HG02678 (cell line): ENCODE results near the gene UGT8.
"Not testable (repeated sequence)": the region's sequence is repeated elsewhere in the genome, so short reads cannot be mapped to it uniquely, and the experiment has no call there.

Experiments used
- ATAC-seq: cut with Tn5 transposase; IDR thresholded peaks from one replicate; pipeline ENCODE4 v1.9.1; 2021; ENCODE audit warnings: mild to moderate bottlenecking, moderate library complexity; ENCODE audit not compliant: unreplicated experiment

The UGT8 gene

GRCh38 chr4:114598191-114599121 lies at the start of gene UGT8:
Gene UGT8, plus strand, starts transcription at chr4:114598807. Its CDS starts 24,074 bp downstream, at chr4:114622881.
- ATAC-seq, result peak; percentile 42

DNA sequence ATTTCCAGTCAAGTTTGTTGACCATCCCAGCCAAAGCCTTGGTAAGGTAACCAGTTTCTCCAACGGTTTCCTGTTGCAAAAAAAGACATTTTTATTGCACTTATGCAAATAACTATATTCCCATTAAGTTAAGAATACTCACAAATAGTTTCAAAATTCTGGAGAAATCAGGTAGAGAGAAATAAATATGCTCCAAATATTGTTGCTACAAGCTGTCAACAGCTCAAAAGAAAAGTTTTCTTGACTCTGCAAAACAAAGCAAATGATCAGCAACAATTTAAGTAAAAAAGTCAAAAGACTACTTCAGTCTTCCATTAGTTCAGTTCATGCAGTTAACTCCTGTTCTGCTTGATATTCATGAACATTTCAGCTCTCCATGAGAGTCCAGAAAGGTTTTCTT lies 49.0 kb upstream of the UGT8 start:
- no peak for ATAC-seq

DNA sequence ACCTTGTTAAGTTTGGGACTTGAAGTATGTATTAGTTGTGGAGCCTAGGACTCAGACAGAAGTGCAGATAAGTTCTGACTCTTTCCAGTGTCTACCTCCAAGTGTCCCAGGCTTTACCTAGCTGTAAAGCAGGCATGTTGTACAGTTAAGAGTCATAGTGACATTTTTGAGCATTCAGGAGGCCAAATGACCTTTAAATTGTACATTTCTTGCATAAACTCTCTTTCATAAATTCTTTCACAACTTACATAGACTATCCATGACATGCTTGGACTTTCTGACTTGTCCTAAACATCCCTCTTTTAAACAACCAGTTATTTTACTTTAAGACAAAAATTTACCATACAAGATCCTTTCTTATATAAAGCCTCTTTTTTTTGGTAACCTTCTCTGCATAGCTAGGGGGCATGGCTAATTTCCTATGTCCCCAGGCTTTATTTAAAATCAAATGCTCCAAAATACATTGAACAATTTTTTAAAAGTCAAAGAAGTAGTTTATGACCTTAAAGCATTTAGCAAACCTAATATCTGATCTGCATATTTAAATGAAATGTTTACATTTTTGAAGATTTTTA lies 40.1 kb upstream of the UGT8 start:
- ATAC-seq, result no peak

GRCh38 chr4:114561590-114561989 lies 37.0 kb upstream of the UGT8 start:
- no peak for ATAC-seq

DNA sequence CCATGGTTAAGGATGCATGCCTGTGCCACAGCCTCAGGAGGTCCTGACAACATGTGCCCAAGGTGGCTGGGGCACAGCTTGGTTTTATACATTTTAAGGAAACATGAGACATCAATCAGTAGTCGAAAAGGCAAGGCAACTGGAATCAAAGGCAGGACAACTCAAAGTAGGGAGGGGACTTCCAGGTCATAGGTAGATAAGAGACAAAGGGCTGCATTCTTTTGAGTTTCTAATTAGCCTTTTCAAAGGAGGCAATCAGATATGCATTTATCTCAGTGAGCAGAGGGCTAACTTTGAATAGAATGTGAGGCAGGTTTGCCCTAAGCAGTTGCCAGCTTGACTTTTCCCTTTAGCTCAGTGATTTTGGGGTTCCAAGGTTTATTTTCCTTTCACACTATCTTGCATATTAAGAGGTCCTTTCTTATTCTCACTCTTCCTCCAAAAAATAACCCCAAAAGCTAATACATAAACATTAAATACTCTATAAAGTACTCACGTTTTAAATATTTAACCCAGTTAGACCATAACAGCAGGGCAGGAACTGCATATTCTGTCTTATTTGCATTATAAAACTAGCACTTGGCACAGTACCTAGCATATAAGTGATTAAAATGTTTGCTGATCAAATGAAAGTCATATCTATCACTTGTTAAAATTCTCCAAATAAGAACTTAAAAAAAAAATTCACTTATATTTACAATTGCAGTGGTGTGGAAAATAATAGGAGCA lies 36.3 kb upstream of the UGT8 start:
- ATAC-seq, result no peak

DNA sequence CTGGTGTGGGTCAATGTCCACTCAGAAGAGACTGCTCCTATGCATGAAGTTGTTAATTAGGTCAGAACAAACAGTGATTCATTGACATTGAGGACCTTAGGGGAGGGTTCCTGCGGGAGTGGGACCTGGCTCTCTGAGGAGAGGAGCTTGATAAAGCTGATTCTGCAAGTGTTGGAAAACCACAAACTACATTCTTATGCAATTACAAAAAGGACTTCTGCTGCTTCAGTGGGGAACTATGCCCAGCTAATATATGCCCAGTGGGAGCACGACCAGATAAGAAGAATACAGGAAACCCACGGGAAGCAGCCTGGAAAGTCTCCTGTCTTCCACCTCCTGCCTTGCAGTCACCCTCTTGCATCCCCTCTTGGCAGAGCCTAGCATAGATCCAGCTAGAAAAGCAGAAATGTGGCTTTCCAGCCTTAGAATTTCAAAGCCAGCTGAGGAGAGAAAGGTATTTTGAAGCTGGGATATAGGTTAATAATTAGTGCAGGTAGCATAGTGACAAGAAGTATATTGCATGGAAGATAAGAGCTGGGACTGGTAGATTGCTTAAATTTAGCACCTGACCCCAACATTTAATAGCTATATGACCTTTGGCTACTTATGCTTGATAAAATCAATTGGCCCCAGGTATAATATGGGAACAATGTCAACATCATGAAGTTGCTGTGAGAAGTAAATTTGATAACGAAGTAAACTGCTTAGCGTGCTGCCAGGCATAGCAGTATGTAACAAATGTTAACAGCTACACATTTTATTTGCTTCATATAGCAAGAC lies 34.9 kb upstream of the UGT8 start:
- no peak for ATAC-seq

DNA sequence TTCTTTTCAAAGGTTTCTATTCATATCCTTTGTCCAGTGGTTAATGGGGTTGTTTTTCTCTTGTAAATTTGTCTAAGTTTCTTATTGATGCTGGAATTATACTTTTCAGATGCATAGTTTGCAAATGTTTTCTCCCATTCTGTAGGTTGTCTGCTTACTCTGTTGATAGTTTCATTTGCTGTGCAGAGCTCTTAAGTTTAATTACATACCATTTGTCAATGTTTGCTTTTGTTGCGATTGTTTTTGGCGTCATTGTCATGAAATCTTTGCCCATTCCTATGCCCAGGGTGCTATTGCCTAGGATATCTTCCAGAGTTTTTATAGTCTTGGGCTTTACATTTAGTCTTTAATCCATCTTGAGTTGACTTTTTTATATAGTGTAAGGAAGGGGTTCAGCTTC lies 21.2 kb upstream of the UGT8 start:
- ATAC-seq, result no peak

- ATAC-seq, result no peak
Measured at GRCh38 chr4:114582621-114583020, 16.0 kb upstream of the UGT8 start.

GRCh38 chr4:114588305-114588704 lies 10.3 kb upstream of the UGT8 start:
- ATAC-seq, result no peak

DNA sequence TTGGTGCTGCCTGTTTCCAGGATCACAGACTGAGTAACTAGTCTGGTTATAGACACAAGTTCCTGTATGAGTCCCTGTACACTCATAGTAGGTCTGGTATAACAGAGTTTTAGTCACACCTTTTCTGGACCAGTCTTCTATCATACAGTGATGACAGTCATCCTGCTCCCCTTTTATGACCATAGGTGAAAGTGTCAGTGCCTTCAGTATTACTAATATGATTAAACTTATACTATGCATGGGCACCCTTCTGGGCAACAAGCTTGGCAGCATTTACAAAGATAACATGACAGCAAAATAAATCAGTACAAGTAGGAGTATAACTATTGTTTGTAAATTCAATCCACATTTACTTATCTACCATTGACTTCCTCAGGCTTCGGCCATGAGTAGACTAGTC lies 8.2 kb upstream of the UGT8 start:
- not testable (repeated sequence) for ATAC-seq

GRCh38 chr4:114593526-114593925 lies 5.1 kb upstream of the UGT8 start:
- no peak for ATAC-seq

GRCh38 chr4:114595207-114595606 lies 3.4 kb upstream of the UGT8 start:
- ATAC-seq, result no peak

- ATAC-seq, result no peak
Measured at GRCh38 chr4:114595921-114596320, 2.7 kb upstream of the UGT8 start.

GRCh38 chr4:114597410-114598115 lies 1.0 kb upstream of the UGT8 start:
- ATAC-seq, result no peak

GRCh38 chr4:114599231-114599902 lies 760 bp downstream of the UGT8 start:
- ATAC-seq, result no peak

DNA sequence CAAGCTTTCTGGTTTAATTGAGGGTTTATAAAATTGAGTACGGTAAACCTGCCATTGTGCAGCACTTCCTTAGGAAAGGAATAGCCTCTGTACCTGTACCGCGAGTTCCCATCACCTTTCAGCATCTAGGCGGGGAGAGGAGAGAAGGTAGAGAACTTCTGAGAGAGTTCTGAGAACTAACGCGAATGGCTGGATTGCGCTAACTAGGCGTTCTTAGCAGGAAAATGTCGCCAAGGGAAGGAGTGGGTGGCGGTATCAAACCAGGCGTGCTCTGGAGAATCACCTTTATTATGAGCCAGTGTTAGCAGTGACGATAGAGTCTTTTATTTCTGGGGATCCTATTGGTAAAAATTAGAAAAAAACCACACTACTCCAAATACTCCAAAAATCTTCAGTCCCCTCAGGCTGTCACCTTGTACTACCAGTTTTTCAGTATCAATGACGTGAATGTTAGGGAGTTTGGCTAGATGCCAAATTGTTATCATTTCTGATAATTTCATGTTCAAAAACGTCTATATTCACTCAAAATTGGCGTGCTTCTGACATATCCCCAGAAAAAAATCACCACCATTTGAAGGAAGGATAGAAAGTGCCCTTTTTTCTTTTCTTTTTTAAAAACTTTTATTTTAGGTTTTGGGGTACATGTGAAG lies 1.4 kb downstream of the UGT8 start:
- no peak for ATAC-seq

DNA sequence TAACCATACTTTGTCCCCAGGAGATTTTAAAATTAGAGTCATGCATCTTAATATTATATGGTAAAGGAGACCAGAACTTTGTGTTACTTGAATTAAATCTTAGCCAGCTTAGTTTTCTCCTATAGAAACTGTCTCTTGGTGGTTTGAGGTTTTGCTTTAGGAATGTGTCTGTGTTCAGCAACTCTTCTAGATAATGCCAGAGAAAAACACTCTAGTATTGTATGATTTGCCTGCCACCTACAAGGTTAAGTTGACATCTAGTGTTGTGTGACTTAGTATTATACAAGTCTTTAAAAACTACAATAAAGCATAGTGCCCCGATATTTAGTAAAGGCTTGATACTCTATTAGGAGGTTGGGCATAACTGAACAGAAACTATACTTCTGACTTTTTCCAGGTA lies 2.1 kb downstream of the UGT8 start:
- no peak for ATAC-seq

- peak; percentile 34 for ATAC-seq
Measured at GRCh38 chr4:114601304-114602052, 2.9 kb downstream of the UGT8 start.

DNA sequence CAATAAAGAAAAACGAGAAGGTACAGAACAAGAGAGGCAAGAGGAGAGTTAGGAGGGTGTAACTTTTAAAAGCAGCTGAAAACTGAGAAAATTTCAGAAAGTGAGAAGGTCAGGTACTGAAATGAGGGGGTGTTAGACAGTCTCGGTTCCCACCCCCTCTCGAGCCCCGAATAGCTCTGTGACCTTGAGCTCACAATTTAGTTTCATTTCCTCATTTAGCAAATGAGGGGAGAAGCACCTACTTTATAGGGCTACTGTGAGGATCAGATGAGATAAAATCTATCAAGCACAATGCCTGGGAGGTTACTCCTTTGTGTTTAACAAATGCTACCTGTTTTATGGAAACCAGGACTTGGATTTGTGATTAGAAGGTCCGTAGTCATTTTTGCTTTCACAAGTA lies 4.9 kb downstream of the UGT8 start:
- ATAC-seq, result peak; percentile 96
